NCI-H2196 (cell line): ENCODE results near the gene EYS.

Experiments
- DNase-seq: peaks from one replicate; lab custom pipeline; 2025; ENCODE audit not compliant: unreplicated experiment; lab: John Stamatoyannopoulos, UW

Gene EYS

GRCh38 chr6:64680446-64680845, 1026.6 kb downstream of the EYS start:
- no peak for DNase-seq

GRCh38 chr6:64679416-64679815, 1027.6 kb downstream of the EYS start:
- no peak for DNase-seq

GRCh38 chr6:64672651-64673050, 1034.4 kb downstream of the EYS start:
- DNase-seq, result no peak

- DNase-seq, result no peak
Measured at GRCh38 chr6:64672131-64672530, 1034.9 kb downstream of the EYS start.

- DNase-seq, result no peak
Measured at GRCh38 chr6:64665137-64665536, 1041.9 kb downstream of the EYS start.

- DNase-seq, result no peak
Measured at GRCh38 chr6:64664480-64664879, 1042.5 kb downstream of the EYS start.

- no peak for DNase-seq
Measured at GRCh38 chr6:64644024-64644423, 1063.0 kb downstream of the EYS start.

GRCh38 chr6:64630901-64631300, 1076.1 kb downstream of the EYS start:
- no peak for DNase-seq

GRCh38 chr6:64622944-64623343, 1084.1 kb downstream of the EYS start:
- no peak for DNase-seq

- DNase-seq, result no peak
Measured at GRCh38 chr6:64602993-64603392, 1104.0 kb downstream of the EYS start.

GRCh38 chr6:64591676-64592036, 1115.4 kb downstream of the EYS start:
- no peak for DNase-seq

GRCh38 chr6:64590965-64591675, 1115.9 kb downstream of the EYS start:
- DNase-seq, result no peak

- DNase-seq, result no peak
Measured at GRCh38 chr6:64589961-64590360, 1117.1 kb downstream of the EYS start.

- DNase-seq, result no peak
Measured at GRCh38 chr6:64580346-64580745, 1126.7 kb downstream of the EYS start.

- no peak for DNase-seq
Measured at GRCh38 chr6:64553249-64553786, 1153.7 kb downstream of the EYS start.

GRCh38 chr6:64547594-64548268, 1159.3 kb downstream of the EYS start:
- DNase-seq, result no peak

- DNase-seq, result no peak
Measured at GRCh38 chr6:64539917-64540316, 1167.1 kb downstream of the EYS start.

GRCh38 chr6:64538722-64539121, 1168.3 kb downstream of the EYS start:
- DNase-seq, result no peak

GRCh38 chr6:64527899-64528298, 1179.1 kb downstream of the EYS start:
- DNase-seq, result no peak

- no peak for DNase-seq
Measured at GRCh38 chr6:64522859-64523258, 1184.2 kb downstream of the EYS start.

- no peak for DNase-seq
Measured at GRCh38 chr6:64520050-64520449, 1187.0 kb downstream of the EYS start.

GRCh38 chr6:64516393-64516792, 1190.6 kb downstream of the EYS start:
- DNase-seq, result no peak

- no peak for DNase-seq
Measured at GRCh38 chr6:64507661-64508060, 1199.4 kb downstream of the EYS start.
